GM12872 (cell line): ENCODE measurements around the gene SVOPL.

ENCODE experiments used
- CTCF ChIP-seq: IDR thresholded peaks from 3 replicates; pipeline ENCODE4 v1.5.1; 2011; ENCODE audit warnings: low read depth, mild to moderate bottlenecking, low read length, moderate library complexity; ENCODE audit not compliant: insufficient read depth

The SVOPL gene

GRCh38 chr7:138555684-138556083, 145.5 kb downstream of the SVOPL start:
- TF ChIP-seq CTCF = no peak

GRCh38 chr7:138554674-138555073, 146.5 kb downstream of the SVOPL start:
- no peak for TF ChIP-seq CTCF

- TF ChIP-seq CTCF = no peak
These were observed 147.4 kb downstream of the SVOPL start for GRCh38 chr7:138553805-138554204.

GRCh38 chr7:138551102-138551501, 150.1 kb downstream of the SVOPL start:
- no peak for TF ChIP-seq CTCF

GRCh38 chr7:138550337-138550736, 150.8 kb downstream of the SVOPL start:
- no peak for TF ChIP-seq CTCF

- TF ChIP-seq CTCF = no peak
These were observed 152.1 kb downstream of the SVOPL start for GRCh38 chr7:138549082-138549481.

GRCh38 chr7:138546829-138547228, 154.3 kb downstream of the SVOPL start:
- TF ChIP-seq CTCF = no peak
